ENCODE data around the gene MMP12. TPM values are rescaled to one million over a fixed set of nuclear protein-coding genes. Genes with fewer than 3 reads are reported as not detected.

Gene MMP12
- total RNA-seq, 3 donors from 2014 or later, result 3.5 TPM; not detected in 2

DNA sequence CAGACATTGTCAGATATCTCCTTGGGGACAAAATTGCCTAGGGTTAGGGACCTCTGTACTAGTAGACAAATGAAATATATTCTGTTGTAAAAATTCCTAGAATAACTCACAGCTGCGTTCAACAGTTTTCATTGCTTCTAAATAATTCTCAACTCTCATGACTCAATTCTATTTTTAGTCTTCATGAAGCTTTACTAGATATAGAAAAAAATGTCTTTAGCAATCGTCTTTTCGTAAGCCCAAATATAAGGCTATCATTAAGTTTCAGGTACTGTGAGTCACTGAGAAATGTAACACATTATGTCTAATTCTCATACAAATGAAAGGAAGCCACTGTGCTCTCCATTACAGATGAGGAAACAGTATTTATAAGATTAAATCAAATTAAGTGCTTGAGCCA is 6.4 kb downstream of the MMP12 start:
- Histone ChIP-seq H3K4me1 (no peaks in the 10 kb centered on the region), H3K4me3 (no peak overlapping the region), H3K27me3 (no peaks in the 10 kb centered on the region), H3K27ac (no peak overlapping the region), H3K36me3 (no peaks in the 10 kb centered on the region), H3K9me3 (no peaks in the 10 kb centered on the region)
- intact Hi-C loops (cut with DNase I; ENCODE audit: low total_unique reads), result no loop called here
- no peak for DNase-seq (ENCODE audit: low spot score in 2 of 2)
- no peak for TF ChIP-seq POLR2AphosphoS5 (IDR thresholded peaks at IDR 0.05)
- TF ChIP-seq, protein P1, sequence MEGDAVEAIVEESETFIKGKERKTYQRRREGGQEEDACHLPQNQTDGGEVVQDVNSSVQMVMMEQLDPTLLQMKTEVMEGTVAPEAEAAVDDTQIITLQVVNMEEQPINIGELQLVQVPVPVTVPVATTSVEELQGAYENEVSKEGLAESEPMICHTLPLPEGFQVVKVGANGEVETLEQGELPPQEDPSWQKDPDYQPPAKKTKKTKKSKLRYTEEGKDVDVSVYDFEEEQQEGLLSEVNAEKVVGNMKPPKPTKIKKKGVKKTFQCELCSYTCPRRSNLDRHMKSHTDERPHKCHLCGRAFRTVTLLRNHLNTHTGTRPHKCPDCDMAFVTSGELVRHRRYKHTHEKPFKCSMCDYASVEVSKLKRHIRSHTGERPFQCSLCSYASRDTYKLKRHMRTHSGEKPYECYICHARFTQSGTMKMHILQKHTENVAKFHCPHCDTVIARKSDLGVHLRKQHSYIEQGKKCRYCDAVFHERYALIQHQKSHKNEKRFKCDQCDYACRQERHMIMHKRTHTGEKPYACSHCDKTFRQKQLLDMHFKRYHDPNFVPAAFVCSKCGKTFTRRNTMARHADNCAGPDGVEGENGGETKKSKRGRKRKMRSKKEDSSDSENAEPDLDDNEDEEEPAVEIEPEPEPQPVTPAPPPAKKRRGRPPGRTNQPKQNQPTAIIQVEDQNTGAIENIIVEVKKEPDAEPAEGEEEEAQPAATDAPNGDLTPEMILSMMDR (IDR thresholded peaks at IDR 0.05), result no peak
- TF ChIP-seq POLR2A (IDR thresholded peaks at IDR 0.05), result no peak

DNA sequence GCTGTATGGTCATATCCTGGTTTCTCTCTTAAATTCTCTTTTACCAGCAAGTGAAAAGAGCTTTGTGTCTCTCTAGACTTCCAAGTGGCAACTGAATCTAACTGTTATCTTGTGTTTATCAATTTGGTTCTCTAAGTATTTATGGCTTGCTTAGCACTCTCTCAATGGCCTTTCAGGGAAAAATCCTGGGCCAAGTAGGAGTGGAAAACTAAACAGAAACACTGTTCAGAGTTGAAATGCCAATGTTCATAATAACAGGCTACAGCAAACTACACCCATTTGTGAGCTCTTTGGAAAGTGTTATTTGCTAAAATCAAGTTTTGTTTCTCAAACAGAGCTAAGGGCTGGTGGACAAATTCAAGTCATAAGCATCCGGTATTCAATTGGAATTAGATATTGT is 10.1 kb downstream of the MMP12 start:
- DNase-seq (ENCODE audit: low spot score in 2 of 2), result no peak
- no peak for TF ChIP-seq POLR2AphosphoS5 (IDR thresholded peaks at IDR 0.05)
- TF ChIP-seq, protein P1 (IDR thresholded peaks at IDR 0.05), result no peak
- no peak for TF ChIP-seq POLR2A (IDR thresholded peaks at IDR 0.05)
- intact Hi-C loops (cut with DNase I; ENCODE audit: low total_unique reads), result loop anchor here (2.0 kb wide), 1 partner anchor 78 kb away; no protein-coding TSS in a partner anchor
- Histone ChIP-seq H3K9me3 (no peaks in the 10 kb centered on the region), H3K27ac (no peak overlapping the region), H3K4me3 (no peak overlapping the region), H3K4me1 (no peaks in the 10 kb centered on the region), H3K27me3 (no peaks in the 10 kb centered on the region), H3K36me3 (no peaks in the 10 kb centered on the region)

DNA sequence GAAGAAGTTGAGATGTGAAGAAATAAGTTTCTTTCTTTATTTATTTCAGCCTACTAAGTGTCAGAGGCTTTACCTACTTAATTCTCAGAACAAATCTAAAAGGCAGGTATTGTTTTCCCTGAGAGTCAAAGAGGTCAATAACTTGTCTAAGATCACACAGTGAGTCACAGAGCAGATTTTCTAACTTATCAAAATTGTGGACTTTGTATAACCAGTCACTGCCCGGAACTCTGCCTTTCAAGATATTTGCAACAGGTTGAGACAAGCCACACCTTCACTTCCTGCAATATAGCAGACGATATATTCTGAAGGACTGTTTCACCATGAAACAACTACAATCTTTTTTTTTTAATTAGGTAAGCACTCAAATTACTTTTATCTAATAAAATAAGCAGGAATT is 20.8 kb downstream of the MMP12 start:
- H3K27ac ChIP-seq, result no peak overlapping the region
- no peaks in the 10 kb centered on the region for H3K36me3 ChIP-seq
- no peaks in the 10 kb centered on the region for H3K9me3 ChIP-seq
- TF ChIP-seq POLR2AphosphoS5 (IDR thresholded peaks at IDR 0.05) (no peak), POLR2A (IDR thresholded peaks at IDR 0.05) (no peak)
- H3K27me3 ChIP-seq, result no peaks in the 10 kb centered on the region
- H3K4me3 ChIP-seq, result no peak overlapping the region
- intact Hi-C loops (cut with DNase I; ENCODE audit: low total_unique reads), result no loop called here
- no peak for DNase-seq (ENCODE audit: low spot score in 2 of 2)
- no peaks in the 10 kb centered on the region for H3K4me1 ChIP-seq

DNA sequence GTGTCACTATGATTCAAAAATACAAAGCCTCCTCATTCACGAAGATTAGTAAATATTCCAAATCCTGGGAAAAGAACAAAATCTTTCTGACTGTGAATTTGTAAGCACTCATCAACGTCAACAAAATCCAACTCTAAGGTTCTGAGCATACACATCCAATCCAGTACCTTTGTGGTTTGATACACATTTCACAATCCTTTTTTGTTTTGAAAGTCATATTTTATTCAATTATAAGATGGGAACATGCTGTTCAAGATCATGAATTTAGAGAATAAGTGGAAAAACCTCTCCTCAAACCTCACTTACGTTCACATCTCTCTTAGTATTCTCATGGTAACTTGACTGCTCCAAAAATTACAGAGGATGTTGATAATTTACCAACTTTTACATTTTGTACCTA is 21.7 kb downstream of the MMP12 start:
- no peak overlapping the region for H3K4me3 ChIP-seq
- TF ChIP-seq POLR2A (IDR thresholded peaks at IDR 0.05) (no peak), POLR2AphosphoS5 (IDR thresholded peaks at IDR 0.05) (no peak)
- TF ChIP-seq, protein P1 (IDR thresholded peaks at IDR 0.05), result no peak
- no peaks in the 10 kb centered on the region for H3K36me3 ChIP-seq
- no peaks in the 10 kb centered on the region for H3K27me3 ChIP-seq
- intact Hi-C loops (cut with DNase I; ENCODE audit: low total_unique reads), result no loop called here
- H3K9me3 ChIP-seq, result no peaks in the 10 kb centered on the region
- DNase-seq (ENCODE audit: low spot score in 2 of 2), result no peak
- H3K4me1 ChIP-seq, result no peaks in the 10 kb centered on the region
- no peak overlapping the region for H3K27ac ChIP-seq

DNA sequence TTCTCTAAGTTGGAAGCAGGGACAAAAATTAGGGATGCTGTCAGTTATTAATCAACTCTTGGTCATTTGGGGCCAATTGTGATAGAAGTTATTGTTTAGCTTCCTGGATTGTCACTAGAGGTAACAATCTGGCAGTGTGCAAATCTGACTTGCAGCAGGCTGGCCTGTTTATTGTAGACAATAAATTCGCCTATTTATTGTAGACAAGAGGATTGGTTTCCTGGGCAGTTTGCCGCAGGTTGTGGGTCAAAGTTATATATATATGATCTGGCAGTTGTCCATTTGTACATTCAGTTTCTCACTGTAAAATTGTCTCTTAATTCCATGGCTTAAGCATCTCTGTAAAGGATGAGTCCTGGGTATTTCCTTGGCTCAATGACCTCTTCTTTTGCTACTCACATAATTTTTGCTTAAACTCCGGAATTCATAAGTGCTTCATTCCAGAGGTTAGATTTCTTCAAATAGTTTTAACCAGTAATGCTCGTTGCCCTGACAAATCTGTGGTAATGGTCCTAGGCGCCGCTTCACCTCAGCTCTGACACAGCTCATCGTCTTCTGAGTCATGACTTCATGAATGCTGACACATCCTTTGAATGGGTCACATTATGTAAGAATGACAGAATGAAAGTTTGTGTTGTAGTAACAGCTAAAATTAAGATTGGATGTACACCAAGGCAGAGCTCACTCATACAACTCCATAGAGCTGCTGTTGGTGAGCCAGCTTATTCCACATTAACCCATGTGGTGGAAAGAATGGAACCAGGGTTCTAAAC is 23.6 kb downstream of the MMP12 start:
- no peaks in the 10 kb centered on the region for H3K36me3 ChIP-seq
- H3K27me3 ChIP-seq, result no peaks in the 10 kb centered on the region
- no peaks in the 10 kb centered on the region for H3K4me1 ChIP-seq
- H3K9me3 ChIP-seq, result no peaks in the 10 kb centered on the region
- TF ChIP-seq, protein P1 (IDR thresholded peaks at IDR 0.05), result no peak
- TF ChIP-seq POLR2A (IDR thresholded peaks at IDR 0.05) (no peak), POLR2AphosphoS5 (IDR thresholded peaks at IDR 0.05) (no peak)
- H3K4me3 ChIP-seq, result no peak overlapping the region
- intact Hi-C loops (cut with DNase I; ENCODE audit: low total_unique reads), result no loop called here
- no peak overlapping the region for H3K27ac ChIP-seq
- no peak for DNase-seq (ENCODE audit: low spot score in 2 of 2)

All from breast epithelium (tissue), 4 donors.